Activated CD4-positive, alpha-beta T cell treated with anti-CD3 and anti-CD28 coated beads, Interleukin-10, Interleukin-2, amounts not matched to agents 100 ng/mL and 50 ng/mL, durations not matched to agents 16 hours and 8 hours (primary cell): Measurements from ENCODE around the gene LYAR.
A peak's percentile ranks its signal among the peaks of the same experiment; 100 is the strongest.

Experiments used
- DNase-seq: peaks from one replicate; pipeline ENCODE4 v3.0.0-alpha.2; 2020

LYAR gene

GRCh38 chr4:4315461-4316149, 25.7 kb upstream of the LYAR start:
- DNase-seq, result no peak

GRCh38 chr4:4311193-4311592, 21.2 kb upstream of the LYAR start:
- no peak for DNase-seq

GRCh38 chr4:4308800-4309441, 19.0 kb upstream of the LYAR start:
- no peak for DNase-seq

GRCh38 chr4:4306920-4307319, 17.0 kb upstream of the LYAR start:
- DNase-seq, result no peak

- no peak for DNase-seq
Observed at GRCh38 chr4:4302416-4302815, 12.5 kb upstream of the LYAR start.

GRCh38 chr4:4302001-4302400, 12.0 kb upstream of the LYAR start:
- DNase-seq, result no peak

- DNase-seq, result no peak
Observed at GRCh38 chr4:4299006-4299405, 9.1 kb upstream of the LYAR start.

- DNase-seq, result no peak
Observed at GRCh38 chr4:4296283-4296846, 6.4 kb upstream of the LYAR start.

GRCh38 chr4:4293279-4293678, 3.3 kb upstream of the LYAR start:
- no peak for DNase-seq

GRCh38 chr4:4289597-4289940, 385 bp downstream of the LYAR start:
- DNase-seq, result no peak

GRCh38 chr4:4289055-4289454, 899 bp downstream of the LYAR start:
- DNase-seq, result no peak

- DNase-seq, result no peak
Observed at GRCh38 chr4:4288098-4288497, 1.9 kb downstream of the LYAR start.

- DNase-seq, result no peak
Observed at GRCh38 chr4:4284827-4285618, 4.9 kb downstream of the LYAR start.

GRCh38 chr4:4281787-4282186, 8.2 kb downstream of the LYAR start:
- DNase-seq, result no peak

GRCh38 chr4:4277531-4277930, 12.4 kb downstream of the LYAR start:
- no peak for DNase-seq

GRCh38 chr4:4274226-4274625, 15.7 kb downstream of the LYAR start:
- DNase-seq, result no peak

- no peak for DNase-seq
Observed at GRCh38 chr4:4271912-4272311, 18.0 kb downstream of the LYAR start.

GRCh38 chr4:4270529-4270928, 19.4 kb downstream of the LYAR start:
- DNase-seq, result peak; percentile 9

- DNase-seq, result peak; percentile 36
Observed at GRCh38 chr4:4269856-4270255, 20.1 kb downstream of the LYAR start.

GRCh38 chr4:4269331-4269731, 20.6 kb downstream of the LYAR start:
- DNase-seq, result peak; percentile 27

GRCh38 chr4:4268776-4269175, 21.2 kb downstream of the LYAR start:
- no peak for DNase-seq

GRCh38 chr4:4267981-4268380, 22.0 kb downstream of the LYAR start:
- no peak for DNase-seq

GRCh38 chr4:4260185-4260751, 29.7 kb downstream of the LYAR start:
- DNase-seq, result peak; percentile 57
